NCI-H128 (cell line): ENCODE measurements around the gene OR10G3.
"Not testable (repeated sequence)": the region's sequence is repeated elsewhere in the genome, so short reads cannot be mapped to it uniquely, and the experiment has no call there.

Experiments
- DNase-seq: peaks from one replicate; lab custom pipeline; 2025; ENCODE audit not compliant: unreplicated experiment; lab: John Stamatoyannopoulos, UW

Gene OR10G3

GRCh38 chr14:21579976-21580375 is at the start of gene OR10G3:
Gene OR10G3 (minus strand): TSS chr14:21580076. CDS start chr14:21570744, 9,332 bp downstream.
- no peak for DNase-seq

- no peak for DNase-seq
Observed at GRCh38 chr14:21626491-21627230, 46.8 kb upstream of the OR10G3 start.

GRCh38 chr14:21617614-21618013 is 37.7 kb upstream of the OR10G3 start:
- no peak for DNase-seq

GRCh38 chr14:21614240-21614639 is 34.4 kb upstream of the OR10G3 start:
- DNase-seq: no peak

- no peak for DNase-seq
Observed at GRCh38 chr14:21612324-21612723, 32.4 kb upstream of the OR10G3 start.

- not testable (repeated sequence) for DNase-seq
Observed at GRCh38 chr14:21602181-21602580, 22.3 kb upstream of the OR10G3 start.

- DNase-seq: no peak
Observed at GRCh38 chr14:21589317-21589716, 9.4 kb upstream of the OR10G3 start.

- DNase-seq: no peak
Observed at GRCh38 chr14:21575661-21576060, 4.2 kb downstream of the OR10G3 start.

- DNase-seq: no peak
Observed at GRCh38 chr14:21572604-21573003, 7.3 kb downstream of the OR10G3 start.

- DNase-seq: no peak
Observed at GRCh38 chr14:21558703-21559170, 21.1 kb downstream of the OR10G3 start.

- DNase-seq: peak; percentile 90
Observed at GRCh38 chr14:21557084-21557901, 22.6 kb downstream of the OR10G3 start.

- DNase-seq: no peak
Observed at GRCh38 chr14:21556378-21557083, 23.3 kb downstream of the OR10G3 start.

GRCh38 chr14:21553266-21553665 is 26.6 kb downstream of the OR10G3 start:
- no peak for DNase-seq

- not testable (repeated sequence) for DNase-seq
Observed at GRCh38 chr14:21544588-21544987, 35.3 kb downstream of the OR10G3 start.

- DNase-seq: no peak
Observed at GRCh38 chr14:21543963-21544362, 35.9 kb downstream of the OR10G3 start.

GRCh38 chr14:21543521-21543960 is 36.3 kb downstream of the OR10G3 start:
- DNase-seq: no peak

- DNase-seq: no peak
Observed at GRCh38 chr14:21541413-21542074, 38.3 kb downstream of the OR10G3 start.

GRCh38 chr14:21539189-21539940 is 40.5 kb downstream of the OR10G3 start:
- no peak for DNase-seq

GRCh38 chr14:21537090-21537424 is 42.8 kb downstream of the OR10G3 start:
- DNase-seq: no peak

GRCh38 chr14:21536418-21537089 is 43.3 kb downstream of the OR10G3 start:
- no peak for DNase-seq
